Fibroblast of upper back skin (primary cell): ENCODE measurements around the gene TMEM229B.

Experiments used
- DNase-seq: peaks from one replicate; pipeline ENCODE4 v3.0.0-alpha.2; 2013

Gene TMEM229B

DNA sequence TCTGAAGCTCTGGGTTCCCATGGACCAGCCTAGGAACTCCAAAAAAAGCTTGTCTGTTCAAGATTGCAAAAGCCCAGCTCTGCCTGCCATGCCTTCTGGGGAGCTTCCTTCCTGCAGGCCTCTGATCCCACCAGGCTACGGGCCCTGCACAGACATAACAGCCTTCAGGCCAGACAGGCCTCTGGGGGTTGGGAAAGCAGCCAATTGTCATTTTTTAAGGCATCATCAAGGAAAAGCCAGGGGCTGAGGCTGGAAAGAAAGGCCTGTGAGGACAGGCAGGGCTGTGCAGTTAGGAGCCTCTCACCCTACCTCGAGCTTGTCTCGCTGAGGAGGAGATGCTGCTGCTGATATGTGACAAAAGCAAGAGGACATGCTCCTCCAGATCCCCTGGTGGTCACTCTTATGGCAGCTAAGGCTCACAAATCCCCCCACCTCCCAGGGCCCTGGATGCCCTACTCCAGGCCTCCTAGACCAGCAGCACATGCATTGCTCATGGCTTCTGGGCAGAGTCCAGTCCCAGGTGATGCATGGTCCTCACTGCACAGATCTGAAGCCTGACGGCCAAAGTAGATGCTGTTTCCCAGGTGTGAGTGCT, 2.9 kb downstream of the TMEM229B start:
- peak; percentile 67 for DNase-seq

DNA sequence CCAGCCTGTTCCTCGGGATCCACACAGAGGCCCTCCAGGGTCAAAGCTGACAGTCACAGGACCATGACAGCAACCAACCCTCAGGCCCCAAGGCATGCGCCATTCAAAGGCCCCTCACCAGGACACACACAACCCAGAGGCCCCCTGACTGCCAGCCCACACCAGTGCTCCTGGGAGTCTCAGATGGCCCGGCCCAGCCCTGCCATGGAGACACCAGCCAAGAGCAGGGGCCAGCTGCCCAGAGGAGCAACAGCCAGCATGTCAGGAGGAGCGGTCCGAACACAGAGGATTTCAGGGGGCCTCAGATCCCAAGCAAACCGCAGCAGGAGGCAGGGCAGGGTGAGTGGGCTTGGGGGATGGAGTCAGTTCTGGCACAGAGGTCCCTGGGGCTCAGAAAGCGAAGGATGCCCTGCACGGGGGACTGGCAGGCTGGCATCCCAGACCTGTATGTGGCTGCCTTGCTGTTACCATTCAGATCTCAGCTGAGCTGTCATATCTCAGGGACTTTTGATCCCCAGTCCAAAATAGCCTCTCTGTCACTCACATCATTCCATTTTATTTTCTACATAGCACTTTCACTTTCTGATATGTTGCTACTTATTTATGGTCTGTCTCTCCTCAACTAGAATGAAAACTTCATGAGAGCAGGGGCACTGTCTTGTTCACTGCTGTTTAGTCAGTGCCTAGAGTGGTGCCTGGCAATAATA, 4.8 kb downstream of the TMEM229B start:
- no peak for DNase-seq

DNA sequence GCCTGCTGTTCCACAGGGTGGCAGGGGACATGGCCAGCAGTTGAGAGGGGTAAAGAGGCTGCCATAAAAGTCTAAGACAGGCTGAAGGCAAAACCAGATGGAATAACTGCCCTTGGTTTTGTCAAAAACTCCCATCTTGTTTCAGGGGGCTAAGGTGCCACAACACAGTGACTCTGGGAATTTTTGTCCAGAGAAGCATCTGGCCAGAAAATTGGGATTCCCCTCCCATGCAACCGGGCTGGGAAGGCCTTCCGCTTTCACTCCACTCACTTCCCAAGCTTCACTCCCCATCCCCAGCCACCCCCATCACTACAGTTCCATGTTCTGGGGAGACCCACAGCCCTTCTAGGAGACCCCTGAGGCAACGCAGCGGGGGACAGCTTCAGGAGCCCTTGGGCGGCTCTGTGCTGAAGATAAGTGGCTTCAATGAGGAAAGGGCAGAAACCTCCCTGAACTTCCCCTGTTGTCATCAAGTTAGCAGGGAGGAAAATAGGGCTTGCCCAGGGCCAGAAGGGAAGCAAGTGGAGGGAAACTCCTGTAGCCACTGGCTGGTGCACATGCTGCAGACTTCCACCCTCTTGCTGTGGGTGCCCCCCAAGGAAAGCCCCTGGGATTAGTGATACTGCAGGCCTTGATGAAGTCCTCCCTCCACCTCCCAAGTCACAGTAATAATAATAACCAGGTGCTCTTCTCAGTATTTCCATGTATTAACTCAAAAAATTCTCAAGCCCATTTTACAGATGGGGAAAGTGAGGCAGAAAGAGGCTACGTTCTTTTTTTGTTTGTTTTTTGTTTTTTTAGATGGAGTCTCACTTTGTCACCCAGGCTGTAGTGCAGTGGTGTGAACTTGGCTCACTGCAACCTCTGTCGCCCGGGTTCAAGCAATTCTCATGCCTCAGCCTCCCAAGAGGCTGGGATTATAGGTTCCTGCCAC, 6.0 kb downstream of the TMEM229B start:
- no peak for DNase-seq

DNA sequence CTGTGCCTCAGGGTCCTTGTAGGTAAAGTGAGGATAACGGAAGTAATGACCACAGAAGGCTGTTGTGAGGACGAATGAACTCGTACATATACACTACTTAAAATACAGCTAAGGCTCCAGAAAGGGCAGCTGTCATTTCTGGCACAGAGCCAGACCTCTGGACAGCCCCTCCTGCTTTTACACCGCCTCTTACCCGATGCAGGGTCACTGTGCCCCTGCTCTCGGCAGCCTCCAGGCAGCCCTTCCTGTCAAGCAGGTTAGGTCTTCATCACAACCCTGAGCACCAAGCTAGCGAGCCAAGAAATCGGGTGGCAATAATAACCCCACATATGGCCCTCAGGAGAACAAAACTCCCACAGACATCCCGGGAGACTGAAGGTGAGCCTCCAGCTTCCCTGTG, 8.5 kb downstream of the TMEM229B start:
- no peak for DNase-seq

DNA sequence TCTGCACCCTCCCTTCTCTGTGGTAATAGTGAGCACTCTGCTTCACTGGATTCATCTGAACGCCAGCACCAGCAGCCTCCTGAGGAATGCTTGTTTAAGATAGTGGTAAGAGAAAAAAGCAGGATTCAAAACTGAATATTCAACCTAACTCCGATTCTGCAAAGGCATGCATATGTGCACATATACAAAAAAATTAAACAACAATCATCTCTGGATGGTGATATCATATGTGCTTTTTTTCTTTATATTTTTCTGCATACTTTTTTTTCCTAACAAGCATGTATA, 9.8 kb downstream of the TMEM229B start:
- DNase-seq = no peak

DNA sequence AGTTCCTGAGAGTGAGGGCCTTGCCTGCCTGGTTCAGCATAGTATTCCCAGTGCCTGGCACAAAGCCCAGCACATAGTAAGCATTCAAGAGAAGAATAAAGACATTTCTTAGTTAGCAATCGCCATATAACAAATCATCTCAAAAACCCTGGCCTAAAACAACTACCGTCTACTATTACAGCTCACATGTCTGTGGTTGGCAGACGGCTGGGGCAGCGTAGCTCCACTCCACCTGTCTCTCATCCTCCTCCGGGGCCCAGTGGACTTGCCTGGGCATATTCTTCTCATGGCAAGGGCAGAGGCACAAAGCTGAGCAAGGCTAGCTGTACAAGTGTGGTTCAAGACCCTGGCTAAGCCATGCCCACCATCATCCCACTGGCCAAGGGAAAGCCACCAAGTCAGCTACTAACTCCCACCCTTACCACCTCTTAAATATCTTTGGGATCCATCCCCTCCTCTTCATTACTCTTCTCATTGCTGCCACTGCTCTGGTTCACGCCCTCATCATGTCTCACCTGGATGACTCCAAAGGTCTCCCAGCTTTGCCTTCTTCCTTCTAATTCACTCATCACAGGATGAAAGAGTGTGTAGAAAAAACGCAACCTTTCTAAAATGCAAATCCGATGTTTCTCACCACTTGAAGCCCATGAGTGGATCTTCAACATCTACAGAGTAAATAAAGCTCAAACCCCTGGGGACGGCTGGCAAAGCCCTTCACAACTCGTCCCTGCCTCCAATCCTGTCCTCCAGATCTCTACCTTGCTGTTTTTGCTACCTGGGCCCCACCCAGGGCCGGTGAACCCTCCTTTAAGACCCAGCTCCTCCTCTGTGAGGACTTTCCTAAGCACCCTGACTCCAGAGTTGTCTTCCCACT, 10.4 kb downstream of the TMEM229B start:
- no peak for DNase-seq

DNA sequence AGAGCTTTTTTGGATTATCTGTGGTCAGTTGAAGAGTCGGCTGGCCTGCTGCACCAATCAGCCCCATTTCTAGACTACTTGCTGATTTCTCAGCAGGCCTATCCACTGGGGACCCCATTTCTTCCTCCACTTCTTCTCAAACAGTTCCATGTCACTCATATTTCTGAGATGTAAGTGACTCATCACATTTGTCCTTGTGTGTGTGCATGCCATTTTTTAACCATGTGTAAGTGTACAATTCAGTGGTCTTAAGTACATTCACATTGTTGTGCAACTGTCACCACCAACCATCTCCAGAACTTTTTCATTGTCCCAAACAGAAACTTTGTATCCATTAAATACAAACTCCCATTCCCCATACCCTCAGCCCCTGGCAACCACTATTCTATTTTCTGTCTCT, 14.2 kb downstream of the TMEM229B start:
- no peak for DNase-seq

DNA sequence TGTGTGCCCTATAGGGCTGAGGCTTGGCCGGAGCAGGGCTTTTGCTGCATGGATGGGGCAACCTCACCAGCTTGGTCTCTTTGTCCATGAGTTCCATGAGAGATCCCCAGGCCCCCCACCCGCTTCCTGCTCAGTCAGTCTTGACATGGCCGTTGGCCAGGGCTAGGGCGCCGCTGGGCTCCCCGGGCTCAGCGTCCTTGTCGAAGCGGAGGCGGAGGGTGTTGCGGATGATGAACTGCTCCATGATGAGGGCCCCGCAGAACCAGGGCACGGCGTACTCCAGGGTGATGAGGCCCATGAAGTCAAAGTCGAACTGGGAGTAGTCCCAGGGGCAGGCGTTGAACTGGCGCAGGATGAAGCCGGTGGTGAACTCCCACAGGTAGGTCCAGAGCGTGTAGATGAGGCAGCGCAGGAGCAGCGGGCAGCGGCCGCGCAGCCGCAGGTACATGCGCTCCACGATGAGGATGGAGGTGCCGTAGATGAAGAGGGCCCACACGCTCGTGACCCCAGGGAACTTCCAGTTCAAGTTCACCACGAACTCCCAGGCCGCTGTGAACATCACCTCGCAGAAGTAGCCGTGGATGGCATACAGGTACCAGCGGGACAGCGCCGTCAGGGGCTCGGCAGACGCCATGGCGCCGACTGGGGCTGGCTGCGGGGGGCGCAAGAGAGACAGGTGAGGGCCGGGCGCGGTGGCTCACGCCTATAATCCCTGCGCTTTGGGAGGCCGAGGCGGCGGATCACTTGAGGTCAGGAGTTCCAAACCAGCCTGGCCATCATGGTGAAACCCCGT, 15.0 kb downstream of the TMEM229B start:
- DNase-seq = no peak

DNA sequence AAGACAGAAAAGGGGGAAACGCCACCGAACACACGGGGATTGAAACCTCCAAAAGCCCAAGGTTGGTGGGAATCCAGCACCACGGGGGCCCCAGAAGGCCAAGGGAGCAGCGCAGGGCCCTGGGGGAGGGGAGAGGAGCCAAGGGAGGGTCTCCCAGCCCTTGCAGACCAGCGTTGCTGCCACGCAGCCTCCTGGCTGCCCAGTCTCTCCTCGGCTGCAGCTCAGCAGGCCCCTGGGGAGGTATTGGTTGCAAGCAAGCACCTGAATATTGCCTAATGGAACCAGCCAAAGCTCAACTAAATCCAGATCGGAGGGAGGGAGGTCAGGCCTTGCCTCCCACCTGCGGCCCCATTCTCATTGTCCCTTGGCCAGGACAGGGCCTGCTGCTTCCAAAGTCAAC, 15.8 kb downstream of the TMEM229B start:
- no peak for DNase-seq

DNA sequence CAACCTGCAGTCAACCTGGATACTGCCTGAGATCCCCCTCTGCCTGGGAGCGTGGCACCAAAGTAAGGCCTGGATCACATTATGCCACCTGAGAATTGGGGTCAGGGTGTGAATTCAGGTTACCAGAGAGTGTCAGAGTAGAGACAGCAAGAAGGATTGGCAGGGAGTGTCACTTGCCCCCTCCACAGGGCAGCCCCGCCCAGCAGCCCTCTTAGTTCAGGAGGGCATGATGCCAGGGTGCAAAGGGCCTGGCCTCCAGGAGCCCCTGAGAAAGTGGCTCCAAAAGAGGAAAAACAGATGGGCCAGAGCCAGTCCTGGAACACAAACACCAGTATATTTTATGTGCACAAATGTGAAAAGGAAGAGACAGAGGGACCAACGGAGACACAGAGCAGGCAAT, 18.6 kb downstream of the TMEM229B start:
- DNase-seq = no peak

DNA sequence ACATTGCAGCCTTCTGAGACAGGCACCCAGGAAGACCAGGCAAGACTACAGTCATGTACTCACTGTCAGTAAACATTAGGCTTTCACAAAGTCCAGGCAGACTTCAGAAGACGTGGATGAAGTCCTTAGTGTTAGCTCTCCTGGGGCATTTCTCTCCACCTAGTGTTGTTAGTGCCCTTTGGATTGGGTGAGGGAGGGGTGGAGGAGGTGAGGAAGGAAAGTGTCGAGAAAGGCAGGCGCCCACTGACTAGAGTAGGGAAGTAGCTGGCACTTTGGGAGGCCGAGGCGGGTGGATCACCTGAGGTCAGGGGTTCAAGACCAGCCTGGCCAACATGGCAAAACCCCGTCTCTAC, 20.2 kb downstream of the TMEM229B start:
- no peak for DNase-seq

DNA sequence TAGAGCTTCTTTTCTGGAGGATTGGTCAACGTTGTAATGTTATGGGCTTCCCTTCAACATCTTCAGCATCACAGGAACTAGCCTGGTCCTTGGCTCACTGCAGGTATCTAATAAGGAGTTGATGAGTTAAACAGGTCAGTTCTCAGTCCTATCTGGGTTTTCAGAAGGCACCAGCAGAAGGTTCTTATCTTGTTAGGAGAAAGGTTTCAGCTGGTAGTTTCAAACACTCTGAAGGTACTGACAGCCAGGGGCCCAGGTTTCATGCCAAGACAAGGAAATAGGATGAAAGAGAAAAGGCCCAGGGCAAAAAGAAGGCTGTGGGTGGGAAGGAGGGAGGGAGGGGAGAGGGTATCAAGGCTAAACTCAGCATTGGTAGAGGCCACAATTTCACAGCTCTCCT, 21.4 kb downstream of the TMEM229B start:
- no peak for DNase-seq

DNA sequence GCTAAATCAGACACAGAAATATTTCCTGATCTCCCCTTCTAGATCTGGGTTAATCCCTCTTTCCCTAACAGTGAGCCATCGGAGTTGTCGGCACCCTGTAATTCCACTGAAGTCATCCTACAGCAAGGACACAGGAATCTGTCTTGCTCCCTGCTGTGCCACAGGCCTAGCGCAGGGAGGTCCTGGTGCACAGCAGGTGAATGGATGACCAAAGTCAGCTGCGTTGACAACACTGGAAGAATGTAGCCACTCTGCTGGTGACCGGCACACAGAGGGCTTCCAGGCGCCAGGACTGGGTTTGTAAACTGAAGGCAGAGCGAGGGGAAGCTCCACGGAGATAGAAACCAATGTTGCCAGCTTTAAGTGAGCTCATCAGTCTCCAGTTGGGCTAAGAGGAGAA, 23.6 kb downstream of the TMEM229B start:
- no peak for DNase-seq

DNA sequence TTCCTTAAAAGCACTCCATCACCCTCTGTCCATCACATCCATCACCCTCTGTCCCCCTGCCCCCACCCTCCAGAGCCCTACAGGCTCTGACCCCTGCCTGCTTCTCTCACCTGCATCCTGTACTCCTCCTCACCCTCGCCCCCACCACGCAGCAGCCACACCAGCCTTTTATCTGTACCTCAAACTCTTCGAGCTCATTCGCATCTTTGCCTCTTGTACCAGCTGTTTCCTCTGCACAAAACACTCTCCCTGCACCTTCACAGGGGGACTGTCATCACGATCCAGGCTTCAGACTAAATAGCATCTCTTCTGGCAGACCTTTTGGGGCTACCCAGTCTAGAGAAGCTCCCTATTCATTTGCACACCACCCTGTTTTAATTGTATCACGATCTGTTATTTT, 24.1 kb downstream of the TMEM229B start:
- no peak for DNase-seq

DNA sequence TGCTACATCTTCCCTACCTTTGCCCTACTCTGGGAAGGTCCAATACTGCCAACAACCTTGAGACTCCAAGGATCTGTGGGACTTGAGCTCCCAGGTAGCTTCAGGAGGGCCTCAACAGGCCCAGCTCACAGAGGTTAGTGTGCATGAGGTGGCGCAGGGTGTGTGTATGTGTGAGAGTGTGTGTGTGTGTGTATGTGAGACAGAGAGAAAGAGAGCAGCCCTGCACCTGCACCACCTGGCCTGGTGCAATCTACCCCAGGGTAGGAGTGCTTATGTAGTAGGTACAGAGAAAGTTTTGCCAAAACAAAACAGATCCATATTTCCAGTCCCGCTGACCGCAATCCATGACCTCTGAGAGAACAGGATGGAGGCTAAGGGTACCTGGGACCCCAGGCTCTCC, 24.6 kb downstream of the TMEM229B start:
- no peak for DNase-seq

DNA sequence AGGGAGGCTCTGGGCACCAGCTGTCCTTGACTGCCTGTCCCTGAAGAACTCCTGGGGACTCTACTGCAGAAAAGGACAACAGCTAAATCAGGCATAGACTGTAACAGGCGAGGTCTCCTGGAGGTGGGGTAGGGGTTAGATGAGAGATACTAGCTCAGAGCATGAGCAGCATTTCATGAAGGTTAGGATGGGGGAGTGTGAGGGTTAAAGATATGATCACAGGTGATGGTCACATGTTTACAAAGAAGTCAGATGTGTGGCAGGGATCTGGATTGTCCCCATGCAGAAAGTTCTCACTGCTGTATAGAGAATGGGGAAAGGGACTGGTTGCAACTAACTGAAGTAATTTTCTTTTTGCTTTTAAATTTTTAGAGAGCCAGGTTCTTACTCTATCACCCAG, 26.5 kb downstream of the TMEM229B start:
- no peak for DNase-seq

DNA sequence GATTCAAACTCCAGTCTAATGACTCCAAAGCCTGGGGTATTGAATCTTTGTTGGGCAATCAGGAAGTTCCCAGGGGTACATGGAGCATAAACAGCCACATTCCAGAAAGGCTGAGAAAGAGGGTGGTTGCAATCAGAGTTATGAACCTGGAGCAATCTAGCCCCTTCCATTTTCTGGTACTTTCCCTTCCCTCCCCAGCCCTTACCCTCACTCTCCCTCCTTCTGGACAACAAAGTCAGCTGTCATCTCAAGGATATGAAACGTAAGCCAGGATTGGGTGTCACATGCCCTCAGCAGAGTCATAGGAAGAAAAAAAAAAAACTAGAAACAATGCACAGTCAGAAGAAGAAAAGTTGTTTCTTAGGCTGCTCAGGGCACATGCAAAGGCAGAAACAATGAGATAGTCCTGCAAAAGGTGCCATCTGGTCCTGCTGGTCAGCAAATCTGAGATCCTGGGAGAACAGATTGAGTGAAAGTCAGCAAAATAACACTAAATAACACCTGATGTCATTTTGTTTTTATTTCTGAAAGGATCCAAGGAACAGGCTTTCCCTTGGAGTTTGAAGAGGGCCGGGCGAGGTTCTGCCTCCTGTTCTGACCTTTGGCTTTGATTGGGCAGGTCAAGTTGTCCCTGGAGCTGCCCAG, 27.1 kb downstream of the TMEM229B start:
- no peak for DNase-seq

DNA sequence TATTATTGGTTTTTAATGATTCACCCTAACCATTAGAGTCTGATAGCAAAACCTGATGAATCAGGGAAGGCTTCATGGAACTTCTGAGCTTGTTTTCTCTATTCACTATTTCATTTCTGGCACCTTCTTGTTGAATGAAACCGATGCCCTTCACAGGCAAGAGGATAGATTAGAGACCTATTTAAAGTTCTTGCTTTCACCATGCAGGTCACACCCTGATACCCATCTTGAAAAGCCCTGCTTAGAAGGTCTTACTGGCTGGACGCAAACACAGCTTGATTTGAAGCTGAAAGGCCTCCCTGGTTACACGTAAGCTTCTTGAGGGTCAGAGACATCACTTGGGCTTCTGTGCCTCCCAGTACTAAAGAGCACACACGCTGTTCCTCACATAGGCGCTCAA, 29.2 kb downstream of the TMEM229B start:
- no peak for DNase-seq

DNA sequence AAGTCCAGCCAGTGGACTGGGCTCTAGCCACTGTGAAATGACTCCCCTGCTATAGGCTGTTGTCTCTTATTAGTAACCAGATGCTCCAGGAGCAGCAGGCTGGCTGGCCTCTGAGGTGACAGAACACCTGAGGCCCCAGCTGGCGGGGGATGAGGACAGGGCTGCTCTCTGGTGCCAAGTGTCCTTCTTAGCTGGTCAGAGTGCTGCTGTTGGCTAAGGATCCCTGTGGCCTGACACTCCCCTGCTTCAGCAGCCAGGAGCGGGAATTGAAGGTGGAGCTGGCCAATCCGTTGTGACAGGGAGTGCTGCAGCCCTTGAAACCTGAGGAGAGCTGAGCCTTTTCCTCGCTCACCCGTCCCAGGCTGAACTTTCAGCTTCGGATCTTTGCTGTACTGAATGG, 30.7 kb downstream of the TMEM229B start:
- DNase-seq = no peak

DNA sequence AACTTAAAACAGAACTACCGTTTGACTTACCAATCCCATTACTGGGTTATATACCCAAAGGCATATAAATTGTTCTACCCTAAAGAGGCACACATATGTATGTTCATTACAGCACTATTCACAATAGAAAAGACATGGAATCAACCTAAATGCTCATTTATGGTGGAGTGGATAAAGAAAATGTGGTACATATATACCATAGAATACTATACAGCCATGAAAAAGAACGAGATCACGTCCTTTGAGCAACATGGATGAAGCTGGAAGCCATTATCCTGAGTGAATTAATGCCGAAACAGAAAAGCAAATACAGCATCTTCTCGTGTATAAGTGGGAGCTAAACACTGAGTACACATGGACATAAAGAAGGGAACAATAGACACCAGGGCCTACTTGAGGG, 31.8 kb downstream of the TMEM229B start:
- no peak for DNase-seq

DNA sequence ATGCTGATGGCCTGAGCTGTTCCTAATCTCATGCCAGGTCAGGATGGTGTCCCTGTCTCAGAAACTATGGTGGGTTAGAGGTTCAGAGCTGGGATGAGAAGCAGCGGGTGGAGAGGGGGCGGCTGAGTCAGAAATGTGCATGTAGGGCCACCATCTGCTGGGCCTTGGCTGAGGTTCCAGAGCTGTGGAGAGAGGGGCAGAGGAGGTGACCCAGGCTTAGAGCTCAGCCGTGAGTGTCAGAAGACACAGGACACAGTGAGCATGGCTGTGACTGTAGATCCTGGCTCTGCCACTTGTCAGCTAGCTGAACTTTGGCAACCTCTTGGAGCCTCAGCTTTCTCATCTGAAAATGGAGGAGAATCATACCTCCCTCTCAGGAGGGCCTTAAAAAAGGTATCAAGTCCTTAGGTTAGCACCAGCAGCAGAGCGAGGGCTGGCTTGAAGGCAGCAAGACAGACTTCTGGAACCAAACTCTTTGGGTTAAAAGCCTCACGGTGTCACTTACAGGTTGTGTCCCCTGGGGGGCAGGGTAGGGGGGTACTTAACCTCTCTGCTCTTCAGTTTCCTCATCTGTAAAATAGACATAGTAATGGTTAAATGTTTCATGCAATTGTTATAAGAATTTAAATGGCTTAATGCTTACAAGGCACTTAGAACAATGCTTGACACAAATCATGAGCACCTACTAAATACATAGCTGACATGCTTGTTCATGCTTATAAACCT, 34.8 kb downstream of the TMEM229B start:
- DNase-seq = no peak
